WTC11 (cell line): ENCODE results near the gene SAXO2.

Experiments
- AFF4 ChIP-seq: sonication (generic); formaldehyde crosslinking; IDR thresholded peaks from 2 replicates; pipeline ENCODE4 v1.8.1; 2023; ENCODE audit warnings: mild to moderate bottlenecking, missing genetic modification reagents, borderline replicate concordance
- ARID4B ChIP-seq: sonication (generic); formaldehyde crosslinking; IDR thresholded peaks from 2 replicates; pipeline ENCODE4 v1.8.0; 2023; ENCODE audit warnings: missing genetic modification reagents, mild to moderate bottlenecking, borderline replicate concordance
- CTCF ChIP-seq: fragments of 200-600 bp; IDR thresholded peaks from 2 replicates; pipeline ENCODE4 v1.8.0; 2022; ENCODE audit warnings: antibody characterized with exemption
- E2F5 ChIP-seq: sonication (generic); formaldehyde crosslinking; IDR thresholded peaks from 2 replicates; pipeline ENCODE4 v1.8.1; 2022; ENCODE audit warnings: mild to moderate bottlenecking, moderate library complexity, missing genetic modification reagents
- ETV6 ChIP-seq: sonication (generic); formaldehyde crosslinking; IDR thresholded peaks from 2 replicates; pipeline ENCODE4 v1.8.1; 2022; ENCODE audit warnings: mild to moderate bottlenecking, missing genetic modification reagents
- HMGXB4 ChIP-seq: sonication (generic); formaldehyde crosslinking; IDR thresholded peaks from 2 replicates; pipeline ENCODE4 v1.8.1; 2023; ENCODE audit warnings: mild to moderate bottlenecking, moderate library complexity, missing genetic modification reagents
- MAX ChIP-seq: sonication (generic); formaldehyde crosslinking; IDR thresholded peaks from 2 replicates; pipeline ENCODE4 v1.8.0; 2022; ENCODE audit warnings: mild to moderate bottlenecking, missing genetic modification reagents
- MLX ChIP-seq: sonication (generic); formaldehyde crosslinking; IDR thresholded peaks from 2 replicates; pipeline ENCODE4 v1.8.1; 2023; ENCODE audit warnings: mild to moderate bottlenecking, missing genetic modification reagents, moderate library complexity
- NR3C1 ChIP-seq: sonication (generic); formaldehyde crosslinking; conservative IDR thresholded peaks from 2 replicates; pipeline ENCODE4 v1.8.1; 2023; ENCODE audit warnings: low read depth, mild to moderate bottlenecking, missing genetic modification reagents
- PREB ChIP-seq: sonication (generic); formaldehyde crosslinking; IDR thresholded peaks from 2 replicates; pipeline ENCODE4 v1.8.1; 2022; ENCODE audit warnings: mild to moderate bottlenecking, missing genetic modification reagents, moderate library complexity, borderline replicate concordance

- TF ChIP-seq MAX (CRISPR knock-in tag) (no peak), E2F5 (no peak), AFF4 (no peak), MLX (CRISPR knock-in tag) (no peak), CTCF (no peak), ETV6 (CRISPR knock-in tag) (no peak), NR3C1 (no peak), ARID4B (CRISPR knock-in tag) (no peak), PREB (CRISPR knock-in tag) (no peak), HMGXB4 (CRISPR knock-in tag) (no peak)
These were observed 29.7 kb downstream of the SAXO2 start for GRCh38 chr15:82292271-82292670.
